CD1c-positive myeloid dendritic cell (primary cell): Measurements from ENCODE around the gene CCDC160.
"Not testable (repeated sequence)": the region's sequence is repeated elsewhere in the genome, so short reads cannot be mapped to it uniquely, and the experiment has no call there.

Experiments used
- DNase-seq: peaks from one replicate; pipeline ENCODE4 v3.0.0-alpha.2; 2016; ENCODE audit errors: extremely low spot score

Gene CCDC160

DNA sequence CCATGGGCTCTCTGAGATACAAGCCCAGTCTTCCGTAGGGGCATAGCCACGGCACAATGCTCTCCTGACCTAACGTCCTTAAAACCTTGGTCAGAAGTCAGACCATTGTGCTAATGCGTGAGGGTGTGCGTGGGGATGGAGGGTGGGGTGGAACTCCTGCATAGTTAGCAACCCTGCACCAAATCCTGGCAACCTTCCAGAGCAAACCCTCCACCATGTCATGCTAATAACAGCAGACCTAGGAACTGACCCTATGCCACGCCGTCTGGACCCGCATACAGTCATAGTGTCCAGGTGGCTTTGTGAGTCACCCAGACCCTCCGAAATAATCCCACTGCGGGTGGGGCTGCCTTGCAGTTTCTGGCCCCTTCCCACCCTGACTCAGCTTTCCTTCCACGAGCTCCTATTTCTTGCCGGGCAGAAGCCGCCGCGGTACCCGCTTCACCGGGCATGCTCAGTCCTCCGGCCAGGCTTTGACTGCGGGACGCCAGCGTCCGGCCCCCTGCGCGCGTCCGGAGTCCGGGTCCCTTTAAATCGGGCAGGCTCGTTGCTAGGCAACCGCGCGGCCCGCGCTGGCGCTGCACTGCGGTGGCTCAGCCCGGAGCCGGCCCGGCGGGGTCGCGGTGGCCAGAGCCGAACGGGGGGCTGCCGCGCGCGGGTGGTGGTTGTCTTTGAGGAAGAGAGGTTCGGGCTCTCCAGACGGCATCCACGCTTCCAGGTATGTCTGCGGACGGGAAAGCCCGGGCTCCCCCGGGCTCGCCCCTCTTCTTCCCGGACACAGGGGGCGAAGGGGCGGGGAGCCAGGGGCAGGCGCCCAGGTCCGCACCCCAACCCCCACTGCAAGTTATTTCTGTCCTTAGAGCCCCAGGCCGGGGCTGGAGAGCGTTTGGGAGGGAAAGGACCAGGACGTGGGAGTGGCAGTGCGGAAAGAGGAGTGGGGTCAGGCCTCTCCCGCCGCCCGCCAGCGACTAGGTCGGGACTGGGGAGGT, at the start of gene CCDC160:
CCDC160 (plus strand) TSS at position 557 of the 989 bp plus-strand sequence. CDS start 7,619 bp downstream, outside the sequence.
- no peak for DNase-seq

DNA sequence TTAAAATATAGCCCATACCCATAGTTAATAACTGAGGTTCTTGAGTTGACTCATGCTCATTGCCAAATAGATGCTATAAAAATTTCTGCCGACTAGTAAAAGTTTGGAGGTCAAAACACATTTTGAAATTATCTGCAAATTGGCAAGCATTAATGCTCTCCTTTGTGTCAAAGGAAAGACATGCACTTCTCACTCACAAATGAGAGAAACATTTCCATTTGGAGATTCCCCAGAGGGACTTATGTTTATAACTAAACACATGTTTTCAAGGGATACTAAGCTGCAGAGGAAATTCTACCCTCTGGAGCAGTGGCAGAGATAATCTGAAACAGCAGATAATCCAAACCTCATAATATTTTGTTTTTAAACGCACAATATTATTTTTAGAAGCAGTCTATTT, 45.7 kb upstream of the CCDC160 start:
- no peak for DNase-seq

DNA sequence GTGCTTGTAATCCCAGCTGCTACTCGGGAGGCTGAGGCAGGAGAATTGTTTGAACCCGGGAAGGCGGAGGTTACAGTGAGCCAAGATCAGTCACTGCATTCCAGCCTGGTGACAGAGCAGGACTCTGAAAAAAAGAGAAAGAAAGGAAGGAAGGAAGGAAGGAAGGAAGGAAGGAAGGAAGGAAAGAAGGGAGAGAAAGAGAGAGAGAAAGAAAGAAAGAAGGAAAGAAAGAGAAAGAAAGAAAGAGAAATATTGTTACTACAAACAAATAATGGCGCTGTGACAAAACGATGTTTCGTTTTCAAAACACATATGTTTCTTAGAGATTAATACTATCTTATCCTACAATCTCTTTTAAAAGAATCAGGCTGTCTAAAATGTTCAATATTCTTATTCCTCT, 42.1 kb upstream of the CCDC160 start:
- DNase-seq, result no peak

DNA sequence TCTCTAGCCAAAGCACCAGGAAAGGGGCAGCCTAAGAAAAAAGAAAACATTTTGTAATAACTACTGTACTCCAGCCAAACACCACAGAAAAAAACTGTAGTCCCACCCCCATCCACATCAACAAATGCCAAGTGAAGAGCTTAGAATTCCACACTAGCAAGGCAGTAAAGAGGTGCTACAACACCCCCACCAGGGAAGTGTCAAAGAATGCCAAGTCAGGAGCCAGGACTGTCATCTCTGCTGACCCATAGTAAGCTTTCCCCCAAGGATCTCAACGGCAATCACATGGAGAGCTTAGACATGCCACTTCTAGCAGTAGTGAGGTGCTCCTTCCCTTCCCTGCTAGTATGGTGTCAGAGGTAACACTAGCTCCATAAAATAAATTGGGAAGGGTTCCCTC, 34.4 kb upstream of the CCDC160 start:
- no peak for DNase-seq

DNA sequence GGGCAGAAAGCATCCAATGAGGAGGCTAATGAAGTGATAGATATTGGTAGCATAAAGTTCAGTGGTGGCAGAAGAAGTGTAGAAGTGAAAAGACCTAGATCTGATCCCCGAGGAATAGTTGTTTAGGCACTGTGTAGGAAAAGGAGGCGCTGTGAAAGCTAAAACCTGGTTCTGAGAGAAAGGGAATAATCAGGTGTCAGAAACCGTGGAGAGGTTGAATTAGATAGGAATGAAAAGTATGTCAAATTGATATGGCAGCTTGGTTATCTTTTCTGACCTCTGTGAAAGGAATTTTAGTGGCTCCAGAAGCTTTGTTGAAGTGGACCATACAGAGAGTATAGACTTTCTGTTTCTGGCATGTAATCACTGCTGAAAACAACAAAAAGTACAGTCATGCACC, 30.8 kb upstream of the CCDC160 start:
- no peak for DNase-seq

DNA sequence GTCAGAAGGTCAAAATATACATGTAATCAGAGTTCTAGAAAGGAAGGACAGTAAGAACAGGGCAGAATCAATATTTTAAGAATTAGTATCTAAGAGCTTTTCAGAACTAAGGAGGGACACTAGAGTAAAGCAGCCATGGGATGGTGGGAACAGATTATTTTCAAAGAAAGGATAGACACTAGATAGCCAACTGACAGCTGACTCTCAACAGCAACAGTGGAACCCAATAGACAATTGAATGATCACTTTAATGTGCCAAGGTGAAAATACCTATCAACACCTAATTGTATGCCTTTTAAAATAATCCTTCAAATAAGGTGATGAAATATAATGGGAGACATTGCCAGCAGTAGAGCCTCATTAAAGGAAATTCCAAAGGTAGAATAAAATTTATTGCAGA, 26.5 kb upstream of the CCDC160 start:
- DNase-seq, result no peak

DNA sequence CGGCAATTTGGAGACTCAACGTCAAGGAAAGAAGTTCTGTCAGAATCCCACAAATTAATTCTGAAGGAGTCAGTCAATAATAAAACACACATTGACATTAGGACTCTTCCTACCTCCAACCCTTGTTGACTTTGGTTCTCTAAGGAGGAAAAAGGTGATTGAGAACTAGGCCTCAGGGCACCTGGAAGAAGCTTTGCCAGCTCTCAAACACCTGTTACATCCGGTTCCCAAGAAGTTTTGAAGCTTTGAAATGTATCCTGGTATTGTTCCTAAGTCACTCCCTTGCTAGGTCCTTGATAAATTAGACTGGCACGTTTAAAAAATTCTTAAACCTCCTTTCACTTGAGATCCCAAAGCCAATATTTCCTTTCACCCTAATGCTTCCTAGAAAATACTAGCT, 1.7 kb upstream of the CCDC160 start:
- no peak for DNase-seq

DNA sequence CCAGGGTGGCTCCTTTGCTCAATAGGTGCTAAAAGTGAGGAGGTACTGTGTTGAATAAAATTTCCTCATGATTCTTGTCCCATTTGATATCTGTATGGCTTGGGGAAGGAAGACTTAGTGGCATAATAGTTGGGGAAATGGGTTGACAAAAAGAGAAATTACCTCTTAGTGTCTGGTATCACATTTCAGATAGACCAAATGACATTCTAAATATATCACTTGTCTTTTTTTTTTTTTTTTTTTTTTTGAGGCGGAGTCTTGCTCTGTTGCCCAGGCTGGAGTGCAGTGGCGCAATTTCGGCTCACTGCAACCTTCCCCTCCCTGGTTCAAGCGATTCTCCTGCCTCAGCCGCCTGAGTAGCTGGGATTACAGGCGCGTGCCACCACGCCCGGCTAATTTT, 1.2 kb downstream of the CCDC160 start:
- DNase-seq, result not testable (repeated sequence)

DNA sequence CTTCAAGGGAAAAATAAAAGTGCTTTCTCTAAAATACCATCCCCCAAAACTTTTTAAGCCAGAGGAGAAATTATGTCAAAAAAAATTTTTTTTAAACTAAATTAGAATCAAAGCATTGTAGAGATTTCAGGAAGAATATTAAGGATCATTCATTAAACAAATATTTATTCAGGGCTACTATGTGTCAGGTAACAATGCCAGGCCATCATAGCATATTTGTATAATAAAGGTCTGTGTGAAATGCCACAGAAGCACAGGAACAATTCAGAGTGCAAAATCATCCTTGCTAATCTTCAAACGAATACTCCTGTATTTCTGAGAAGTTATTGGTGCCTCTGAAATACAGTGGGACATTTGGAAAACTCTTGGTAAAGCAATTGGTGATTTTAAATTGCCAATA, 2.0 kb downstream of the CCDC160 start:
- no peak for DNase-seq

DNA sequence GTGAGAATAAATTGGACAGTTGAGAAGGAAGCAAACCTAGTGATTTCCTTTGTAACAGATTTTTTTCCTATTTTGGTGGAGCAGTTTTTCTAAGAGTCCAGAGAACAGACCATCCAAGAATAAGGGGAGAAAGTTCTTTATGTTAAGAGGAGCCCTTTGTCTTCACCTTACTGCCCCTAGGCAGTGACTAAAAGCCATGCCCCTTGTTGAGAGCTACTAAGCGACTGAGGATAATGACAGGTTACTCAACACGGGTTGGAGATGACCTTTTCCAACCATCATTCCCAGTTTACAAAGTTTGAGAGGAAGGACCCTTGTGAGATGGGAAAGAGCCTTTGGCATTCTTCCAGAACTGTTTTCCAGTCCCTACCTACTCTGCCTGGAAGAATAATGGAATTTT, 3.2 kb downstream of the CCDC160 start:
- DNase-seq, result no peak

DNA sequence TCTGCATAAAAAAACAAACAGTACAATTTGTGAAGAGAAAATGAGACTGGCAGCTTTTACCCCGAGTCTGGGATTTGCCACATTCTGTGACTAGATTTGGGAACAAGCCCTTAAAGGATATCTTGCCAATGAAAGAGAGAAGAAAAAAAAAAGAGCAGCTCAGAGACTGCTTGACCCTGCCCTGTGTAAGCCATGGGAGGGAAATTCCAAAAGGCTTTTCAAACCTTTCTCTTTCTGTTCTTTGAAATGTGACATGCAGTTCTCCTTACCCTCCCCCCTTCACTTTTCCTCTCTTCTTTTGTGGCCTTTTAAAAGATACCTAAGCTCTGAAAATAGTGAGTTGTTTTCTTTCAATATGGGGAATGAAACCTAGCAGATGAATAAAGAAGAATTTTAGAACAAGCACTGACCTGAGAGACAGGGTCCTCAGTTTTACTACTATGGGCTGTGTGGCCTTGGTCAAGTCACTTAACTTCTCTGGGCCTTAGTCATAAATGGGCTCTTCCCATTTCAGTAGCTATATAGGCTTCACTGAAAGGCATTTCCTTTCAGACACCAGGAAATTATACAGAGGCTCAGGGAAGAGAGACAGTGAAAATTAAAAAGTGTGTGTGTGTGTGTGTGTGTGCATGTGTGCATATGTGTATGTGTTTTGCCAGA, 5.1 kb downstream of the CCDC160 start:
- DNase-seq, result no peak

DNA sequence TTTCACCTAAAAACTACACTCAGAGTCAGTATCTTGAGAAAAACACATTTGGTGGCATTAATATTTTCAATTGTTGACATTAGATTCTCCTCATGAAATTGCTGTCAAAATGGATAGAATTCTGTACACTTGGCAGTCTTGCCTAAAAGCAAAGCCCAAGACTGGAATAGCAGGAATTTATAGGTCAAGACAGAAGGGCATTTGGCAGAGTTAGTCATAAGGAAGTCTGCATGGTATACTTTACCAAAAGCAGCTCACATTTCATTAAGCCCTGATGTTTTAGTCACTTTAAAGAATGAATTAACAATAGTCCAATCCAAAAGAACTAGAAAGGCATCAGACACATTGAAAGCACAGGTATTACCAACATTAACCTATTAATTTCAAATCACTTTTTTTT, 7.1 kb downstream of the CCDC160 start:
- no peak for DNase-seq

DNA sequence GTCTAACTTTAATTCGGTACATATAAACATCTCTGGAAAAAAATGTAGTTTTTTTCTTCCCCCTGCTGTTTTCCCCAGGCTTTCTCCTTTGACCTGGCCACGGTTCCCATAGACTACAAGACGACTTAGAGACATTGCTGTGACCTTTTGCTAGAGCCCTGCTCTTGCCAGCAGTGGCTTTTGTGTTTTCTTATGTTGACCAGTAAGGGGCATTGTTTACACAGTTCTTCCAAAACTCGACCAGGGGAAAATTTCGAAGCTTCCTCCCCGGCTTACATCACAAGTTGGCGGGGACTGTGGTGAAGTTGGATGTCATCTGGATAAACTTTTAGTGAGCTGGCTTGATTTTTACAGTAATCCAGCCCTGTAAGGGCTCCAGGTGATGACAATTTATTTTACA, 9.3 kb downstream of the CCDC160 start:
- no peak for DNase-seq

DNA sequence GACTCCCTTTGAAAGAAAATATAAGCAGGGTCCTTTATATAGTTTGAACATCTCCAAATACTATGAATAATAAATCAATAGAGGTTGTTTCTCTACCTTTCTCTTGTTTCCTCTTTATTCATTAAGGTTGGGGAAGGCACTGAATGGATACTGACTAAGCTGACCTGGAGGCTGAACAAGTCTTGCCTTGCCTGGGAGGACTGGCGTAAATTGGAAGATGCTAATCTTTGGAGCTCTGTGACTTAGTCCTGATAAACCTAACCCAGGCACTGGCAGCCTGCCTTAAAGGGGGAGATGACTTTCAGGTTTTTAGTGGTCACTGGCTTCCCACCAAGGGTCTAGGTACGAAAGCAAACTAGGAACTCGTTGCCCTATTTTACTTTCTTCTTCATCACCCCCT, 10.5 kb downstream of the CCDC160 start:
- DNase-seq, result no peak

DNA sequence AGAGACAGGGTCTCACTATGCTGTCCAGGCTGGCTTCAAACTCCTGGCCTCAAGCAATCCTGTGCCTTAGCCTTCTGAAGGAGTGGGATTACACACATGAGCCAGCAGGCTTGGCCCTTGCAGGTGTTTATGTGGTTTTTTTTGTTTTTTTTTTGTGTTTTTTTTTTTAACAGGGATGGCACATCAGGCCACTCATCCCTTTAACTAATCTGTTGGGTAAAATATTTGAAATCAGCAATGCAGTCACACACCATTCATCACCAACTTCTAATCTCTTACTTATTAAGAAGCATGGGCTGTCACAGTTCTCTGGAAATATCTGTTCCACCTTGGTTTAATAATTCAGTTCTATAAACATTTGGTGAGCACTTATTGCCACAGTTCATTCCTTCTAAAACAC, 12.3 kb downstream of the CCDC160 start:
- DNase-seq, result no peak

DNA sequence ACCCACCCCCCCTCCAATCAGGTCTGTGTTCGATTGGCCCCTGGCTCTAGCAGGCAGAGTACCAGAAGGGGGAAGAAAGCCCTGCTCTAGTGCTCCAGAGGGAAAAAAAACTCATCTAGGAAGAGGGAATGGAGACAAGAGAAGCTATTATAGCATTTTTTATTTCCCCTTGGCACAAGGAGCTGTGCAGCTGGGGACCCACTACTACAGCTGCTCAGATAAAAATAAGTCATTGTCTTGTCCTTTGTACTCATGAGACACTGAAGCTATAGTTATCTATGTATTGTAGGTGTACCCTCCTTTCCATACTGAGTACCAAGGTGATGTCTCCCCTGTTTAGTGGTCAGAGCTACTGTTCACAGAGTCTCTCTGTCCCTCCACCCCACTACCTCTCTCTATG, 14.3 kb downstream of the CCDC160 start:
- DNase-seq, result no peak

DNA sequence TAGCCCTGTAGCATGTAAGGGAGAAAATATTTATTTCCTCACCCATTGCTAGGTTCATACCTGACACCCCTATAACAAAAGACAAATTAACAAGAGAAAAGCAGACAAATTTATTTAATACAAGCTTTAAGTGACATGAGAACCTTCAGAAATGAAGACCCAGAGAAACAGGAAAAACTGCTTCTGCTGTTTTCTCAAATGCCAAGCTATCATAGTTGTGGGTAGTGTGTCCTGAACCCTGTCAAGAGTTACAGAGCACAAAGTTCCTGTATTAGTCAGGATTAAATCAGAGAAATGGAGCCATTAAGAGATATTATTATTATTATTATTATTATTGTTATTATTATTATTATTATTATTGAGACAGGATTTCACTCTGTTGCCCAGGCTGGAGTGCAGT, 17.5 kb downstream of the CCDC160 start:
- DNase-seq, result no peak

DNA sequence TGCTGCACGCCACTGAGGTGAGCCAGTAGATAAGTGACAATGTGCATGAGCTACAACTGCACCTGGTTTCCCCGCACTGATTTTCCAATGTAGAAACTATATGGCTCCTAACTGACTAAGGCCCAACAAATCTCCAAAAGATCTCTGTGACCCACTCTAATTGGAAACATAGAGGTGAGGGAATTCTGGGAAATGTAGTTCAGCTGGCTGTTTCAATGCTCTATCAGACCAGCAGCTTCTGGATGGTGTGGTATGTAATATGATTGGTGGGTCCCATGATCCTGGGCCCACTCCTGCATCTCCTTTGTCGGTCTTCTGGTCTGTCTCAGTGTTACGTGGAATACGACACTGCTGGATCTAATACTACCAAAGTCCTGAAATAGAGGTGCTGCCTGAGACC, 18.6 kb downstream of the CCDC160 start:
- DNase-seq, result no peak

DNA sequence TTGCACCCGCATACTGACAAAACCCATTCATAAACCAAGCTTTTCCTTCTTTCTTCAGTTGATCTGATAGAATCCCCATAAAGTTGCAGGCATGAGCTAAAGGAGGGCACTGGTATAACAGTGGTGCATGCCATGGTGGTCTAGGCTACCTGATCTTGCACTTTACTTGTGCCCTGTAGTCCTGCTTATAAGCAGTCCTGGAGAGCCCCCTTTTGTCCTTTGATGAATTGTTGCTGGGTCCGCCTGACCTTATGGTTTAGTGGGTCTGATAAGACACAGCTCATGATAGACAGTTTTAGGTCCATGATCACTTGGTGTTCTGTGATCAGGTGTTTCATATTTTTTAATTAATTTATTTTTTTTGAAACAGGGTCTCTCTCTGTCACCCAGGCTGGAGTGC, 19.7 kb downstream of the CCDC160 start:
- DNase-seq, result no peak

DNA sequence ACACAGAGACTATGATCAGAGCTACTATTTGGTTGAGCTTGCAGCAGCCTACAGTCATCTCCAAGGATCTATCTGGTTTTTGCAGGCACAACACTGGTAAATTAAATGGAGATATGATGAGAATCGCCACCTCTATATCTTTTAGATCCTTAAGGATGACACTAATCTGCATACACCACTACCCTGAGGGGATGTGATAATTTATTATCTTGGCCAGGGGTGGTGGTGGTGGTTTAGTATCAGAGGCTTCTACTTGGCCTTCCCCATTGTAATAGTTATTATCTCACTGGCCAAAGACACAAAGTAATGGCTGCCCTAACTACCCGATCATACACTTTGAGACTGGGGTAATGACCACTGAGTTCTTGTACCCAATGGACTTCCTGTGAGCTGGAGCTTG, 21.2 kb downstream of the CCDC160 start:
- no peak for DNase-seq

DNA sequence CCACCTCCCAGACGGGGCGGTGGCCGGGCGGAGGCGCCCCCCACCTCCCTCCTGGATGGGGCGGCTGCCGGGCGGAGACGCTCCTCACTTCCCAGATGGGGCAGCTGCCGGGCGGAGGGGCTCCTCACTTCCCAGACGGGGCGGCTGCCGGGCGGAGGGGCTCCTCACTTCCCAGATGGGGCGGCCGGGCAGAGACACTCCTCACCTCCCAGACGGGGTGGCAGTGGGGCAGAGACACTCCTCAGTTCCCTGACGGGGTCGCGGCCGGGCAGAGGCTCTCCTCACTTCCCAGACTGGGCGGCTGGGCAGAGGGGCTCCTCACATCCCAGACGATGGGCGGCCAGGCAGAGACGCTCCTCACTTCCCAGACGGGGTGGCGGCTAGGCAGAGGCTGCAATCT, 49.0 kb downstream of the CCDC160 start:
- not testable (repeated sequence) for DNase-seq

DNA sequence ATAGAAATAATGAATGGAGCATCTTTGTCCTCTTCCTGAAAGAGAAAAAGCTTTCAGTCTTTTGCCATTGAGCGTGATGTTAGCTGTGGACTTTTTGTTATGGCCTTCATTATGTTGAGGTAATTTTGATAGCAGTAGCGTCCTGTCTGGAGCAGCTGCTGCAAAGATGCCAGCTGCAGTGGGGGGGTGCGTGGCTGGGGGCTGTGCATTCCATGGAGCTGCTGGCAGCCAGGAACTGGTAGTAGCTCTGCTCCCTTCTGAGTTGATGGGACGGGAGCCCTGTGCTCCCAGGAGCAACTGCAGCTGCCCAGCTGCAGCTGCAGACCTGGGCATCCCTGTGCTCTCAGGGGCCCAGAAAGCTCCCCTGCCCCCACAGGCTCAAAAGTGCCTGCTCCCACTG, 50.4 kb downstream of the CCDC160 start:
- DNase-seq, result no peak

DNA sequence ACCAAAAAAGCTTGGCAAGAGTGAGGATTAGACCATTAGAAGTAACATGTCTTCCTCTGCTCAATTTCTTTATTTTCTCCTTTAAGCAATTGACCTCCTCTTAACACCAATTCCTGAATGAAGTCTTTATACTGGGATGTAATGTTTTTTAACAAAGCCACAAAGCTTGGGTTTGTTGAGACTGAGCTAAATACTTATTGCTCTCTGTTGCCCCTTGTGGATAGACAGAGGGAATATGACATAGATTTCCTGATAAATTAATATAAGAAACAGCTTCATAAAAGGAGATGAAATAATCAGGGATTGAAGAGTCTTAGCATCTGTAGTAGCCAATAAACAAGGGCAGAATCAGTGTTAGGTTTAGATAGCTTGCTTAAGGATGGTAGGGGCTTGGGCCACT, 57.6 kb downstream of the CCDC160 start:
- DNase-seq, result no peak
